Activated CD8-positive, alpha-beta T cell treated with anti-CD3 and anti-CD28 coated beads for 36 hours (primary cell): ENCODE measurements around the gene C7. TPM values are rescaled to one million over a fixed set of nuclear protein-coding genes. Genes with fewer than 3 reads are reported as not detected.

Experiments used
- ATAC-seq: fragments of 200-7000 bp; cut with Tn5 transposase; one replicate; pipeline ENCODE4 v1.10.0; 2021; ENCODE audit warnings: mild to moderate bottlenecking, moderate library complexity
- CTCF ChIA-PET: fragments of 350-600 bp; sonication (Branson Sonifier 250); formaldehyde crosslinking; loops from one replicate; lab custom pipeline; 2021; ENCODE audit warnings: antibody characterized with exemption; lab: Charles Lee
- POLR2A ChIA-PET: fragments of 350-600 bp; sonication (Branson Sonifier 250); formaldehyde crosslinking; loops from one replicate; lab custom pipeline; 2021; ENCODE audit warnings: antibody characterized with exemption; lab: Charles Lee
- DNase-seq: peaks from one replicate; pipeline ENCODE4 v3.0.0-alpha.2; 2020
- H3K27ac Mint-ChIP-seq: one replicate; pipeline ENCODE4 v1.8.0; 2021; ENCODE audit warnings: mild to moderate bottlenecking, mixed read lengths
- H3K27me3 Mint-ChIP-seq: one replicate; pipeline ENCODE4 v1.8.0; 2021; ENCODE audit warnings: mixed read lengths
- H3K36me3 Mint-ChIP-seq: one replicate; pipeline ENCODE4 v1.8.0; 2021; ENCODE audit warnings: low read depth, mixed read lengths
- H3K4me1 Mint-ChIP-seq: one replicate; pipeline ENCODE4 v1.8.0; 2021; ENCODE audit warnings: low read depth, mixed read lengths
- H3K4me3 Mint-ChIP-seq: one replicate; pipeline ENCODE4 v1.8.0; 2021; ENCODE audit warnings: mild to moderate bottlenecking, moderate library complexity, mixed read lengths
- H3K9me3 Mint-ChIP-seq: one replicate; pipeline ENCODE4 v1.8.0; 2021; ENCODE audit warnings: mixed read lengths
- intact Hi-C: fragments of 100-400 bp; cut with micrococcal nuclease; formaldehyde crosslinking; loops from one replicate; pipeline ENCODE4 v1.10.0; 2022
- total RNA-seq, 2 experiments: library from RNA; stranded (reverse); gene quantifications; one replicate each; pipeline ENCODE4 v1.2.3, GENCODE V29; 2021
- TF ChIP-seq, protein P1 (sequence below): fragments of 200-600 bp; IDR thresholded peaks from one replicate; pipeline ENCODE4 v1.8.0; 2022; ENCODE audit warnings: antibody characterized with exemption, mild to moderate bottlenecking

C7 gene
- total RNA-seq, 2 experiments from 2014 or later = not detected

DNA sequence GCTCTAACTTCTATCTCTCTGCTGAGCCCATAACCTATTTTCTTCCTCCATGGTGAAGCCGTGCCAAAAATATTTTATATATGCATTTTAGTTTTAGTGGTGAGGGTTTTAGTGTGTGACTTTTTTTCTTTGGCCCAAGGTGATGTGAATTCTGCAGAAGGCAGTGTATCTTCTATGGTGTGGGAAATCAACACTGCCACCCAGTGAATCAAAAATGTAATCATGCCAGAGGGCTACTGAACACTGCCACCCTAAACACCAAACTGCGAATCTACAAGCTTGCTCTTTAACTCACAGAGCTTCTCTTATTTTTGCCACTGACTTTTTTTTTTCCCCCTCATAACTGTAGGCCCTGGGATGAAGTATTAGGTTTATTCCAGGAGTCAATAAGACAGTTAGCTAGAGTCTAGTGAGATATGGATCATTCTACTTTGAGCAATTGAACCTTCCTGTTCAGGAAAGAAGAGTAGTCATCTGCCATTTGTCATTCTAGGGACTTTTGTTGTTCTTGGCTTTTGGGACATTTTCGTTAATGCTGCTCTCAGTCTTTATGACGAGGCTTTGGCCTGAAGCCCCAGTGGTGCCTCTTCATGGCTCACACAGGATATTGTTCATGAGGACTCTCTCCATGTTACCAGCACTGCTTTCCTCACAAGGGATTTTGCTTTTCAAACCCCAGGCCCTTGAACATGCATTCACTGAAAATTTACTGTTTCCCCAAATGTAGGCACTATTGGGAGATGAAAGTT lies 53.1 kb downstream of the C7 start:
- H3K4me3 Mint-ChIP-seq = no peak overlapping the region
- intact Hi-C loops = no loop called here
- H3K9me3 Mint-ChIP-seq = peaks cover 1% of the 10 kb centered on the region
- TF ChIP-seq, protein P1, sequence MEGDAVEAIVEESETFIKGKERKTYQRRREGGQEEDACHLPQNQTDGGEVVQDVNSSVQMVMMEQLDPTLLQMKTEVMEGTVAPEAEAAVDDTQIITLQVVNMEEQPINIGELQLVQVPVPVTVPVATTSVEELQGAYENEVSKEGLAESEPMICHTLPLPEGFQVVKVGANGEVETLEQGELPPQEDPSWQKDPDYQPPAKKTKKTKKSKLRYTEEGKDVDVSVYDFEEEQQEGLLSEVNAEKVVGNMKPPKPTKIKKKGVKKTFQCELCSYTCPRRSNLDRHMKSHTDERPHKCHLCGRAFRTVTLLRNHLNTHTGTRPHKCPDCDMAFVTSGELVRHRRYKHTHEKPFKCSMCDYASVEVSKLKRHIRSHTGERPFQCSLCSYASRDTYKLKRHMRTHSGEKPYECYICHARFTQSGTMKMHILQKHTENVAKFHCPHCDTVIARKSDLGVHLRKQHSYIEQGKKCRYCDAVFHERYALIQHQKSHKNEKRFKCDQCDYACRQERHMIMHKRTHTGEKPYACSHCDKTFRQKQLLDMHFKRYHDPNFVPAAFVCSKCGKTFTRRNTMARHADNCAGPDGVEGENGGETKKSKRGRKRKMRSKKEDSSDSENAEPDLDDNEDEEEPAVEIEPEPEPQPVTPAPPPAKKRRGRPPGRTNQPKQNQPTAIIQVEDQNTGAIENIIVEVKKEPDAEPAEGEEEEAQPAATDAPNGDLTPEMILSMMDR = no peak
- no peak for ATAC-seq
- H3K4me1 Mint-ChIP-seq = no peaks in the 10 kb centered on the region
- DNase-seq = no peak
- H3K27ac Mint-ChIP-seq = no peak overlapping the region
- H3K27me3 Mint-ChIP-seq = peaks cover 1% of the 10 kb centered on the region
- no peaks in the 10 kb centered on the region for H3K36me3 Mint-ChIP-seq
- CTCF ChIA-PET = no interaction called here
- POLR2A ChIA-PET = no interaction called here

DNA sequence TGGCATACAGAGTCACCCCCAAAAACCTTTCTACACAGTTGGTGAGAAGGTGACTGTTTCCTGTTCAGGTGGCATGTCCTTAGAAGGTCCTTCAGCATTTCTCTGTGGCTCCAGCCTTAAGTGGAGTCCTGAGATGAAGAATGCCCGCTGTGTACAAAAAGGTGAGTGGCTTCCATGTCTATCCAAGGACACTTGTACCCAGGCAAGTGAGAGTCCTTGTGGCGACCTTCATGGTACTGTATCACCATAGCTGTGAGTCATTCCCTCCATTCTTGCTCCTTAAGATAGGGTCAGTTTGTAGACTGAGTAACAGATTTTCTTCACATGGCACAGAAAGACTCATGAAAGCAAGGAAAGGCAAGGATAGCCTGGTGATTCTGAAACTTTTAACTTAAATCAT lies 63.1 kb downstream of the C7 start:
- Mint-ChIP-seq H3K36me3 (no peaks in the 10 kb centered on the region), H3K4me1 (no peaks in the 10 kb centered on the region), H3K27ac (no peak overlapping the region), H3K4me3 (no peak overlapping the region), H3K9me3 (no peaks in the 10 kb centered on the region), H3K27me3 (peaks cover 4% of the 10 kb centered on the region)
- intact Hi-C loops = no loop called here
- CTCF ChIA-PET = no interaction called here
- POLR2A ChIA-PET = no interaction called here
- TF ChIP-seq, protein P1 = no peak
- DNase-seq (no peak), ATAC-seq (no peak)

DNA sequence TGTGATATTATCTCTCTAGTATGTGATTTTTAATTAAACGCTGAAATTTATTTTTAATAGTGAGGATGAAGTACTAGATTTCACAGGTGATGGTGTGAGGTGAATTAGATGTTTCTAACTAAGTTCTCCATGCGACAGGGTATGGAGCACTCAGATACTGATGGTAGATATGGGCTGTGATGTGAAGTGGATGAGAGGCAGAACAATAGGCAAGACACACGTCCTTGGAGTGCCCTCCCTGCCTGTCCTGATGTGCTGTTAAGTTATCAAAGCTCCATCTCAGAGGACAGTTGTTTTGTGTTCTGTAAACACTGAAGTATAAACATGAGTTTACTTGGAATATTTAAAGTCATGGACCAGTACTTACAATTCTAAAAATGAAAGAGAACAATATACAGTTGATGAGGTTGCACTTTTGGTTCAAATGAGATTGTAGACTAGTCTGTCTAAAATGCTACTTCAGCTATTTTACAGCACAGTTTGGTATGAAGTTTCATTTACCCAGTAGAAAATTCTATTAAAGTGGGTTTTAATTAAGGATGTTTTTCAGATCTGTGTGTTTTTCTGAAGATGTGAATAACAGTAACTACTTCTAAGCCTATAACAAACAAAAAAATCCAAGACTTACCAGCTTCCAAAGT lies 64.2 kb downstream of the C7 start:
- DNase-seq (no peak), ATAC-seq (no peak)
- ChIA-PET CTCF (no interaction called here), POLR2A (interaction anchor here (0.7 kb wide), 1 partner anchor 898 kb away, joined by 3 read pairs; no protein-coding TSS in a partner anchor)
- TF ChIP-seq, protein P1 = no peak
- Mint-ChIP-seq H3K27ac (no peak overlapping the region), H3K4me1 (no peaks in the 10 kb centered on the region), H3K27me3 (peaks cover 7% of the 10 kb centered on the region), H3K36me3 (no peaks in the 10 kb centered on the region), H3K9me3 (no peaks in the 10 kb centered on the region), H3K4me3 (no peak overlapping the region)
- intact Hi-C loops = no loop called here

DNA sequence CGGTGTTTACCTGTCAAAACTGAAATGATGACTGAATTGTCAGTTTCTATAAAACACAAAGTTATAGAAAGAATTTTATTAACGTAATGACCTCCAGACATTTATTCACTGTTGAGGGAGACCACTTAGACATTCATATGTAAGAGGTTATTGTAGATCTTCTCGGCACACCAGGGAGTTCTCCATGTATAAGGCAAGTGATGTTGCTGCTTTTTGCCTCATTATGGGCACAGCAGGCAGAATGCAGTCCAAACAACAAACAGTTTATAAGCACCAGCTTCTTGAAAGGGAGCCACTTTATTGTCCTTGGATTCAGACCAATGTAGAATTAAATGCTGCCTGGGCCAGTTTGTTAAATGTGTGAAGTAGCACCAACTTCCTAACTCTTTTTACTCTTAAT lies 66.7 kb downstream of the C7 start:
- H3K27me3 Mint-ChIP-seq = peaks cover 7% of the 10 kb centered on the region
- TF ChIP-seq, protein P1 = no peak
- no peak for DNase-seq
- ATAC-seq = no peak
- H3K9me3 Mint-ChIP-seq = no peaks in the 10 kb centered on the region
- no peak overlapping the region for H3K4me3 Mint-ChIP-seq
- H3K27ac Mint-ChIP-seq = no peak overlapping the region
- ChIA-PET POLR2A (no interaction called here), CTCF (no interaction called here)
- no peaks in the 10 kb centered on the region for H3K4me1 Mint-ChIP-seq
- H3K36me3 Mint-ChIP-seq = no peaks in the 10 kb centered on the region
- intact Hi-C loops = no loop called here

DNA sequence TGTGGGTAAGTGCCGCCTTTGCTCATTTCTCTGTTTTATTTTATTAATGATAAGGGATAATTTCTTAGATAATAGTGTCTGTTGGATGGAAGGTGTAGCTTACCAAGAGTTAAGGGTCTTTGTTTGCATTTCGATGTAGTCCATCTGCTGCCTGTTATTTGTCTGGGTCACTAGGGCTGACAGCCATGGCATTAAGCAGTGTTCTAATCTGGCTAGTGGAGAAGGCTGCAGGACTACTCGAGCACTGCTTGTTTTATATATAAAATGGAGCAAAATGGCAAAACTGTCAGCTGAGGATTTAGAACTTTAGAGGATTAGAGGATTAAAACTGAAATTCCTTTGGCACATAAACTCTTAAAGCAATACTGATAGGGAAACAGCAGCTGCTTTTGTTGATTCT lies 67.5 kb downstream of the C7 start:
- TF ChIP-seq, protein P1 = no peak
- Mint-ChIP-seq H3K4me1 (no peaks in the 10 kb centered on the region), H3K36me3 (no peaks in the 10 kb centered on the region), H3K4me3 (no peak overlapping the region), H3K27ac (no peak overlapping the region), H3K9me3 (no peaks in the 10 kb centered on the region), H3K27me3 (peaks cover 6% of the 10 kb centered on the region)
- ATAC-seq (no peak), DNase-seq (no peak)
- ChIA-PET CTCF (no interaction called here), POLR2A (no interaction called here)
- intact Hi-C loops = no loop called here
